ENCODE data around the gene ALG12.

Gene ALG12

DNA sequence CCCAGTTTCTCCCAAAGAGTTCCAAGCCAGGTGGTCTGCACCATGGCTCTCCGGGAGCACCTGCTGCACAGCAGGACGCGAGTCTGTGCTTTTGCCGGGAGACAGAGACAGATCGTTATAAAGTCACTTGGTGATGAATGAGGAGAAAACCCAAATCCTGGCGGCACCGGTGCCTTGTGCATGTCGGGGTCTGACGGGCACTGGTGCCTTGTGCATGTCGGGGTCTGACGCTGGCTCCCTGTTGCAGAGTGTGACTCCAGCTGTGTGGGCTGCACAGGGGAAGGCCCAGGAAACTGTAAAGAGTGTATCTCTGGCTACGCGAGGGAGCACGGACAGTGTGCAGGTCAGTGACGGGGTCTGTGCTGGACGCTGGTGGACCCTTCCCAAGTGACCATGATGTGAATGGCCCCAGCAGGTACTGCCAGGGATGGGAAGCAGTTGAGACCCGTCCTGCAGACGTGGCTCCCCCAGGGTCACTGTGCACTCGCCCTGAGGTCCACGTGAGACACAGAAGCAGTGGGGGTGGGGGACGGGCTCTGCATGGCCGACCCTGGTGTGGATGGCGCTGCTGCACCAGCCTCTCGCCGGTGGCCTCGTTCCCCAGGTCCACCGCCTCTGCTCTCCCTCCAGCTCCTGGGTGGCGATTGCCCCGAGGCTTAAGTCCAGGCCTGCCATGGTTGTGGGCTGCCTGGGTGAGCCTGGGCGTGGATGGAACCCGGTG lies 6.0 kb upstream of the ALG12 start:
- DNase-seq (ENCODE audit: low read depth): no peak
- no peak overlapping the region for H3K4me3 ChIP-seq (ENCODE audit: low read depth, low read length)
- TF ChIP-seq, protein P1, sequence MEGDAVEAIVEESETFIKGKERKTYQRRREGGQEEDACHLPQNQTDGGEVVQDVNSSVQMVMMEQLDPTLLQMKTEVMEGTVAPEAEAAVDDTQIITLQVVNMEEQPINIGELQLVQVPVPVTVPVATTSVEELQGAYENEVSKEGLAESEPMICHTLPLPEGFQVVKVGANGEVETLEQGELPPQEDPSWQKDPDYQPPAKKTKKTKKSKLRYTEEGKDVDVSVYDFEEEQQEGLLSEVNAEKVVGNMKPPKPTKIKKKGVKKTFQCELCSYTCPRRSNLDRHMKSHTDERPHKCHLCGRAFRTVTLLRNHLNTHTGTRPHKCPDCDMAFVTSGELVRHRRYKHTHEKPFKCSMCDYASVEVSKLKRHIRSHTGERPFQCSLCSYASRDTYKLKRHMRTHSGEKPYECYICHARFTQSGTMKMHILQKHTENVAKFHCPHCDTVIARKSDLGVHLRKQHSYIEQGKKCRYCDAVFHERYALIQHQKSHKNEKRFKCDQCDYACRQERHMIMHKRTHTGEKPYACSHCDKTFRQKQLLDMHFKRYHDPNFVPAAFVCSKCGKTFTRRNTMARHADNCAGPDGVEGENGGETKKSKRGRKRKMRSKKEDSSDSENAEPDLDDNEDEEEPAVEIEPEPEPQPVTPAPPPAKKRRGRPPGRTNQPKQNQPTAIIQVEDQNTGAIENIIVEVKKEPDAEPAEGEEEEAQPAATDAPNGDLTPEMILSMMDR (IDR thresholded peaks at IDR 0.05; ENCODE audit: low read depth, low read length): no peak
- TF ChIP-seq, protein P2, sequence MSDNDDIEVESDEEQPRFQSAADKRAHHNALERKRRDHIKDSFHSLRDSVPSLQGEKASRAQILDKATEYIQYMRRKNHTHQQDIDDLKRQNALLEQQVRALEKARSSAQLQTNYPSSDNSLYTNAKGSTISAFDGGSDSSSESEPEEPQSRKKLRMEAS (IDR thresholded peaks at IDR 0.05; ENCODE audit: low read depth, low read length): no peak
- TF ChIP-seq POLR2A (IDR thresholded peaks at IDR 0.05; ENCODE audit: extremely low read depth, insufficient read length): no peak
- no peak for TF ChIP-seq MYC (IDR thresholded peaks at IDR 0.05; ENCODE audit: low read depth, low read length)

DNA sequence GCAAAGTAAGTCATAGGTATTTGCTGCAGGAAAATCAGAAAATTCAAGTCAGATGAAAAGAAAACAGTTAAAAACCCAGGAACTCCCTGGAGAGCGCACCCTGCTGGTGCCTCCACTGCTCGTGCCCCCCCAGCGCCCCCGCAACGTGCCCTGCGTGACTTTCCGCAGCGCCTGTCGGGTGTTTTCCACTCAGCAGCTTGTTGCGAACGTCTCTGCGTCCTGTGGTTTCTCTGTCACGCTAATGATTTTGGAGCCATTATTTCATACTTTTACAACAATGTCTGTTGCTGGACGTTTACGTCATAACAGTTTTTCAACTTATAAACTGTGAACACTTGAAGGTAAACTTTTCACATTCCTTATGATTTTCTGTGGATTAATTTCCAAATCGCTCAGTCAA lies 5.2 kb upstream of the ALG12 start:
- no peak overlapping the region for H3K4me3 ChIP-seq (ENCODE audit: low read depth, low read length)
- peak; percentile 54 for DNase-seq (ENCODE audit: low read depth)
- TF ChIP-seq, protein P1 (IDR thresholded peaks at IDR 0.05; ENCODE audit: low read depth, low read length): peak; percentile 21
- no peak for TF ChIP-seq POLR2A (IDR thresholded peaks at IDR 0.05; ENCODE audit: extremely low read depth, insufficient read length)

DNA sequence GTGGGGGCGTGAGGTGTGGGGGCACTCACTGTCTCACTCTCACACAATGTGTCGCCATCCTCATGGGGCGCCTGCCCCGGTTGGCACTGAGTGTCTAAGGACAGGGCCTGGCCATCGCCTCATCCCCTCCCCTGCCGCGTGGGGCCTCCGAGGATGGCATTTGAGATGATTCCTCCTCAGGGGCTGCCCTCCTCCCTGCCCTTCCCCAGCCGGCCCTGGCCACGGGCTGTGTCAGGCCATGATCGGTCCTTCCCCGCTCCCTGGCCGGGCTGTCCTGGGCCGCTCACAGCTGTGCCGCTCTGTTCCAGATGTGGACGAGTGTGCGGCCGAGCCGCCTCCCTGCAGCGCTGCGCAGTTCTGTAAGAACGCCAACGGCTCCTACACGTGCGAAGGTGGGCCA lies 4.7 kb upstream of the ALG12 start:
- TF ChIP-seq, protein P1 (IDR thresholded peaks at IDR 0.05; ENCODE audit: low read depth, low read length): no peak
- TF ChIP-seq MYC (IDR thresholded peaks at IDR 0.05; ENCODE audit: low read depth, low read length): no peak
- no peak for TF ChIP-seq POLR2A (IDR thresholded peaks at IDR 0.05; ENCODE audit: extremely low read depth, insufficient read length)
- TF ChIP-seq, protein P2 (IDR thresholded peaks at IDR 0.05; ENCODE audit: low read depth, low read length): no peak
- DNase-seq (ENCODE audit: low read depth): no peak
- H3K4me3 ChIP-seq (ENCODE audit: low read depth, low read length): no peak overlapping the region

DNA sequence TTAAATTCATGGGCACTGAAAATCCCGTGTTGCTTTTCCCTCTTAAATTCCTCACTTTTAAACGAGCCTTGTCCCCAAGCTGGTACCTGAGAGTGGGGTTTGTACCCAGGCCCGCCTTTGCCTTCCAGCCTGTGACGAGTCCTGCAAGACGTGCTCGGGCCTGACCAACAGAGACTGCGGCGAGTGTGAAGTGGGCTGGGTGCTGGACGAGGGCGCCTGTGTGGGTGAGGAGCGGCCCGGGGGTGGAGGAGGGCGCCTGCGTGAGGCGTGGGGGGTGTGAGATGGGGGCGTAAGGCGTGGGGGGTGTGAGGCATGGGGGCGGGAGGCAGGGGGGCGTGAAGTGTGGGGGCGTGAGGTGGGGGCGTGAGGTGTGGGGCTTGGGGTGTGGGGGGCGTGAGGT lies 4.2 kb upstream of the ALG12 start:
- TF ChIP-seq MYC (IDR thresholded peaks at IDR 0.05; ENCODE audit: low read depth, low read length) (no peak), POLR2A (IDR thresholded peaks at IDR 0.05; ENCODE audit: extremely low read depth, insufficient read length) (no peak)
- TF ChIP-seq, protein P1 (IDR thresholded peaks at IDR 0.05; ENCODE audit: low read depth, low read length): no peak
- TF ChIP-seq, protein P2 (IDR thresholded peaks at IDR 0.05; ENCODE audit: low read depth, low read length): no peak
- DNase-seq (ENCODE audit: low read depth): no peak
- H3K4me3 ChIP-seq (ENCODE audit: low read depth, low read length): no peak overlapping the region

DNA sequence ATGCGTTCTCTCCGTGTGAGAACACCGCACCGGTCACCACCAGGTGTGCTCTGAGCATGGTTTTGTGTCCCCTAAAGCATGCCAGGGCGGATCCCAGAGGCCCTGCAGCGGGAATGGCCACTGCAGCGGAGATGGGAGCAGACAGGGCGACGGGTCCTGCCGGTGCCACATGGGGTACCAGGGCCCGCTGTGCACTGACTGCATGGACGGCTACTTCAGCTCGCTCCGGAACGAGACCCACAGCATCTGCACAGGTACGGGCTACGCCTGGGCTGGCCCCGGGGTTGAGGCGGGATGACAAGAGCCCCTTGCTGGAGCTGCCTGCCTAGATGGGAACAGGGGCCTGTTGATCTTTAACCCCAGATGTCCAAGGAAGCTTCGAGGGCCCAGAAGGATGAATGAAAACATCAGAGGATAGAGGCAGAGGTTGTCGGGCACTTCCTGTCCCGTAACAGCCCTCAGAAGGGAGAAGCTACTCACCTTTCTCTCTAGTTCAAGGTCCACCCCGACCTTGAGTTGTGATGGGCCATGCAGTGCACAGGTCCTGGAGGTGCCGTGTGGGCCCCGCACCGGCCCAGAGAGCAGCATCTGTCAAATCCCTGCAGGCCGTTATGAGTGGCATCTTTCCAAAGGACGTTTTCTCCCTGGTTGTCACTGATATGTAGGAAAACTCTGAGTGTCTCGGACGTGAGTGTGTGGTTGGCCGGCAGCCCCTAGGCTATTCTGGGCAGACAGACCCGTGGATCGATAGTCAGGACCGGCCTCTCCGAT lies 3.5 kb upstream of the ALG12 start:
- TF ChIP-seq, protein P2 (IDR thresholded peaks at IDR 0.05; ENCODE audit: low read depth, low read length): no peak
- TF ChIP-seq MYC (IDR thresholded peaks at IDR 0.05; ENCODE audit: low read depth, low read length): no peak
- TF ChIP-seq, protein P1 (IDR thresholded peaks at IDR 0.05; ENCODE audit: low read depth, low read length): no peak
- TF ChIP-seq POLR2A (IDR thresholded peaks at IDR 0.05; ENCODE audit: extremely low read depth, insufficient read length): no peak
- DNase-seq (ENCODE audit: low read depth): no peak
- H3K4me3 ChIP-seq (ENCODE audit: low read depth, low read length): no peak overlapping the region

Data from NB4 (cell line).